PC-9 (cell line): ENCODE data around the gene RAB15.

Source experiments
- EZH2 ChIP-seq: fragments of 200-600 bp; sonication (generic); IDR thresholded peaks from 2 replicates; pipeline ENCODE4 v1.8.0; 2017; ENCODE audit warnings: antibody characterized with exemption, low read depth
- TF ChIP-seq, protein P1 (sequence below): fragments of 200-600 bp; sonication (generic); conservative IDR thresholded peaks from 2 replicates; pipeline ENCODE4 v1.6.1; 2017; ENCODE audit warnings: mixed run types, antibody characterized with exemption, mild to moderate bottlenecking, moderate library complexity

- TF ChIP-seq, protein P1, sequence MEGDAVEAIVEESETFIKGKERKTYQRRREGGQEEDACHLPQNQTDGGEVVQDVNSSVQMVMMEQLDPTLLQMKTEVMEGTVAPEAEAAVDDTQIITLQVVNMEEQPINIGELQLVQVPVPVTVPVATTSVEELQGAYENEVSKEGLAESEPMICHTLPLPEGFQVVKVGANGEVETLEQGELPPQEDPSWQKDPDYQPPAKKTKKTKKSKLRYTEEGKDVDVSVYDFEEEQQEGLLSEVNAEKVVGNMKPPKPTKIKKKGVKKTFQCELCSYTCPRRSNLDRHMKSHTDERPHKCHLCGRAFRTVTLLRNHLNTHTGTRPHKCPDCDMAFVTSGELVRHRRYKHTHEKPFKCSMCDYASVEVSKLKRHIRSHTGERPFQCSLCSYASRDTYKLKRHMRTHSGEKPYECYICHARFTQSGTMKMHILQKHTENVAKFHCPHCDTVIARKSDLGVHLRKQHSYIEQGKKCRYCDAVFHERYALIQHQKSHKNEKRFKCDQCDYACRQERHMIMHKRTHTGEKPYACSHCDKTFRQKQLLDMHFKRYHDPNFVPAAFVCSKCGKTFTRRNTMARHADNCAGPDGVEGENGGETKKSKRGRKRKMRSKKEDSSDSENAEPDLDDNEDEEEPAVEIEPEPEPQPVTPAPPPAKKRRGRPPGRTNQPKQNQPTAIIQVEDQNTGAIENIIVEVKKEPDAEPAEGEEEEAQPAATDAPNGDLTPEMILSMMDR, result no peak
- TF ChIP-seq EZH2, result no peak
These were observed 30.6 kb upstream of the RAB15 start for GRCh38 chr14:65002586-65003210.
